Iris pigment epithelial cell (primary cell): Measurements from ENCODE around the gene ST6GAL1.
"Not testable (repeated sequence)": the region's sequence is repeated elsewhere in the genome, so short reads cannot be mapped to it uniquely, and the experiment has no call there.

Experiments
- DNase-seq: peaks from one replicate; pipeline ENCODE4 v3.0.0-alpha.2; 2011; ENCODE audit warnings: low read depth

The ST6GAL1 gene

GRCh38 chr3:186994000-186994955, 64.0 kb downstream of the ST6GAL1 start:
- DNase-seq: no peak

GRCh38 chr3:186996356-186996755, 66.0 kb downstream of the ST6GAL1 start:
- DNase-seq: no peak

GRCh38 chr3:186997061-186997460, 66.7 kb downstream of the ST6GAL1 start:
- no peak for DNase-seq

GRCh38 chr3:186997473-186997939, 67.2 kb downstream of the ST6GAL1 start:
- no peak for DNase-seq

- no peak for DNase-seq
These were observed 68.6 kb downstream of the ST6GAL1 start for GRCh38 chr3:186998937-186999368.

- DNase-seq: no peak
These were observed 70.4 kb downstream of the ST6GAL1 start for GRCh38 chr3:187000711-187001151.

GRCh38 chr3:187002915-187003314, 72.6 kb downstream of the ST6GAL1 start:
- no peak for DNase-seq

- no peak for DNase-seq
These were observed 75.6 kb downstream of the ST6GAL1 start for GRCh38 chr3:187005827-187006481.

GRCh38 chr3:187006864-187007630, 76.7 kb downstream of the ST6GAL1 start:
- peak; percentile 47 for DNase-seq

- DNase-seq: not testable (repeated sequence)
These were observed 80.1 kb downstream of the ST6GAL1 start for GRCh38 chr3:187010382-187010781.

- DNase-seq: no peak
These were observed 81.6 kb downstream of the ST6GAL1 start for GRCh38 chr3:187011915-187012314.

GRCh38 chr3:187012609-187013051, 82.3 kb downstream of the ST6GAL1 start:
- peak; percentile 54 for DNase-seq

- peak; percentile 72 for DNase-seq
These were observed 82.9 kb downstream of the ST6GAL1 start for GRCh38 chr3:187013159-187013716.

- peak; percentile 8 for DNase-seq
These were observed 84.1 kb downstream of the ST6GAL1 start for GRCh38 chr3:187014417-187014864.

GRCh38 chr3:187015903-187016638, 85.7 kb downstream of the ST6GAL1 start:
- DNase-seq: no peak

- peak; percentile 72 for DNase-seq
These were observed 86.5 kb downstream of the ST6GAL1 start for GRCh38 chr3:187016639-187017345.

GRCh38 chr3:187017511-187018230, 87.3 kb downstream of the ST6GAL1 start:
- no peak for DNase-seq

GRCh38 chr3:187019542-187020072, 89.3 kb downstream of the ST6GAL1 start:
- no peak for DNase-seq

- DNase-seq: no peak
These were observed 90.0 kb downstream of the ST6GAL1 start for GRCh38 chr3:187020376-187020775.
